ENCODE results near the gene CDC42BPB.

CDC42BPB gene

DNA sequence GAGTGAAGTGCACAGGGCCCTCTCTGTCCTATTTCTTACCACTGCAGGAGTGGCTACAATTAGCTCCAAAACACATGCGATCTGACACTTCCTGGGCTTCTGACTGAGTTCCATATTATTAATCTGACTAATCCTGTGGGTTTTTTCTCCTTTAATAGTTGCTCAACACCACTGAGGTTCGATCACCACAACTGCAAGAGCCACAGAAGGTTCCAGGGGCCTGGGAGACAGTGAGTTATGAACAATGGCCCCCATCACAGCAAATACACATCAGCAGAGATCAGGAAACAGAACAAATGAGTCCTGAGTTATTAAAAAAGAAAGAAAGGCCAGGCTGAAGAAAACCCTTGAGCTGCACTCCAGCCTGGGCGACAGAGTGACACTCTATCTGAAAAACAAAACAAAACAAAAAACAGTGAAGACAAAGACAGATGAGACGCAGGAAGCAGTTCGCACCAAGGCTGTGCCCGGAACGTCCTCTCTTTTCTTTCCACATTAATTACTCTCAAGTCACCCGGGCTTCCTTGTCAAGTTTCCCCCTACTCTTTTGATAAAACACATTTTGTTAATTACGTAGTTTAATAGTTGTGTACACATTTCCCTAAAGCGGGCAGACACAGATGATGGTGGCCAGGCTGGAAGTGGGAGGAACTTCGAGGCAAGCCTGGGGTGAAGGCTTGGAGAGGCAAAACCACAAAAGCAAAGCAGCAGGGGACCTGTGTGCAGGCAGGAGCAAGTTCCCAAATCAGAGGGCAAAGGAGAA is 42.7 kb downstream of the CDC42BPB start:
- no peak overlapping the region for H3K4me3 ChIP-seq (ENCODE audit: low read length)
- DNase-seq (ENCODE audit: low read depth), result peak; percentile 66
- TF ChIP-seq, protein P1, sequence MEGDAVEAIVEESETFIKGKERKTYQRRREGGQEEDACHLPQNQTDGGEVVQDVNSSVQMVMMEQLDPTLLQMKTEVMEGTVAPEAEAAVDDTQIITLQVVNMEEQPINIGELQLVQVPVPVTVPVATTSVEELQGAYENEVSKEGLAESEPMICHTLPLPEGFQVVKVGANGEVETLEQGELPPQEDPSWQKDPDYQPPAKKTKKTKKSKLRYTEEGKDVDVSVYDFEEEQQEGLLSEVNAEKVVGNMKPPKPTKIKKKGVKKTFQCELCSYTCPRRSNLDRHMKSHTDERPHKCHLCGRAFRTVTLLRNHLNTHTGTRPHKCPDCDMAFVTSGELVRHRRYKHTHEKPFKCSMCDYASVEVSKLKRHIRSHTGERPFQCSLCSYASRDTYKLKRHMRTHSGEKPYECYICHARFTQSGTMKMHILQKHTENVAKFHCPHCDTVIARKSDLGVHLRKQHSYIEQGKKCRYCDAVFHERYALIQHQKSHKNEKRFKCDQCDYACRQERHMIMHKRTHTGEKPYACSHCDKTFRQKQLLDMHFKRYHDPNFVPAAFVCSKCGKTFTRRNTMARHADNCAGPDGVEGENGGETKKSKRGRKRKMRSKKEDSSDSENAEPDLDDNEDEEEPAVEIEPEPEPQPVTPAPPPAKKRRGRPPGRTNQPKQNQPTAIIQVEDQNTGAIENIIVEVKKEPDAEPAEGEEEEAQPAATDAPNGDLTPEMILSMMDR (IDR thresholded peaks at IDR 0.05; ENCODE audit: insufficient read depth, low read depth, low read length, missing control alignments), result no peak

DNA sequence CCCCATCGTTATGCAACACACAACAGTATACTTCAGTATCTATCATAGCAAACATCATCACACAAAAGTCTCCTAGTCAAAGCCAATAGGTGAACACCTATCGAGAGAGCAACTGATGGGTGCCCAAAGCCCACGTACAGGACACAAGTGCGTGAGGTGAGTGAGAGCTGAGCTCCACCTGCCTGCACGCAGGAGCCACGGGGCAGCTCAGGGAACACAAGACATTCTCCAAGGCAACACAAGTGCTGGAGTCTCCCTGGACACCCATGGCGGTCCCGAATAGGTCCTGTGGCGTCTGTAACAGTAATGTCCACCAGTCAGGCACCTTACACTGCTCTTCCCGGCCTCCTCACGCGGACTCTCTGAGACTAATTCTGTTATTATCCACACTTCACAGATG is 44.3 kb downstream of the CDC42BPB start:
- DNase-seq (ENCODE audit: low read depth), result no peak
- TF ChIP-seq, protein P1 (IDR thresholded peaks at IDR 0.05; ENCODE audit: insufficient read depth, low read depth, low read length, missing control alignments), result no peak
- H3K4me3 ChIP-seq (ENCODE audit: low read length), result no peak overlapping the region

DNA sequence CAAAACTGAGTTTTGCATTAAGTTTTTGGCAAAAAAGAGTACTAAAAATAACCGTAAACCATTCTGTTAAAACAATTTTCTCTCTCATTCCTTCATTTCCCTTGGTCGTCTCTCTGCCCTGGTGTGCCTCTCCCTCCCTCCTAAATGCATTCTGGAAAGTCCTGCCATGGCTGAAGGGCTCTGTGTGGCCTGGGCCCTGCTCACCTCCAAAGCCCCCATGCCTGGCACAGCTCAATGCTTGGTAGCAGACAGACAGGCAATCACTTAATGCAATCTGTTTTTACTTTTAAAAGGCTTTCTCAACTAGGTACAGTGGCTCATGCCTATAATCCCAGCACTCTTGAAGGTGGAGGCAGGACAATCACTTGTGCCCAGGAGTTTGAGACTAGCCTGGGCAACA is 47.8 kb downstream of the CDC42BPB start:
- H3K4me3 ChIP-seq (ENCODE audit: low read length), result no peak overlapping the region

DNA sequence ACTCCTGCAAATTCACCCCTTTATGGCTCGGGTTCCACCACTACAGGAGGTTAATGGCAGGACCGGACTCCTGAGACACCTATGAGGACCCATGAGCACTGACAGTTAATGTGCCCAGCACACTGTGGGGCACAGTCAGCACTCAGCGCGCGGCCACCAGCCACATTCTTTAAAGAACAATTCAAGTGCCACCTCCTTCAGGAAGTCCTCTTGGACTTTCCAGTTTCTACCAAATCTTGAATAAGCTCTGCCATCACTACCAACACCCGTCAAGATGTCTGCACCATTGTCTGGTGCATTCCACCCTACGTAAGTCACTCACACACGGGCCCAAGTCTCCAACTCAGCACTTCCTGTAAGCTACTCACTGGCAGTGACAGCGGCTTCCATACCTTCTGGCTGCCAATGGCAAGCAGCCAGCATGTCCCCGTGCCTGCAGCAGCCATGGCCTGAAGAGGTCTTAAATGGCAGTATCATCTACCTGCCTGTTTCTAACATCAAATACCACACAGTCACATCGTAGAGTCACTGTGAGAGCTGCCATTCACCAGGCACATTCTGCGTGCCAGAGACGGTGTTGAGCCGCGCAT is 48.5 kb downstream of the CDC42BPB start:
- H3K4me3 ChIP-seq (ENCODE audit: low read length), result no peak overlapping the region
- TF ChIP-seq, protein P1 (IDR thresholded peaks at IDR 0.05; ENCODE audit: insufficient read depth, low read depth, low read length, missing control alignments), result no peak
- peak; percentile 66 for DNase-seq (ENCODE audit: low read depth)

More for the DNA sequence above, 47.8 kb downstream of the CDC42BPB start:
- TF ChIP-seq, protein P1 (IDR thresholded peaks at IDR 0.05; ENCODE audit: insufficient read depth, low read depth, low read length, missing control alignments), result no peak
- DNase-seq (ENCODE audit: low read depth), result no peak

- no peak overlapping the region for H3K4me3 ChIP-seq (ENCODE audit: low read length)
- DNase-seq (ENCODE audit: low read depth), result no peak
- TF ChIP-seq, protein P1 (IDR thresholded peaks at IDR 0.05; ENCODE audit: insufficient read depth, low read depth, low read length, missing control alignments), result no peak
Observed at GRCh38 chr14:103008126-103008525, 49.2 kb downstream of the CDC42BPB start.

GRCh38 chr14:103007555-103007954 is 49.8 kb downstream of the CDC42BPB start:
- no peak overlapping the region for H3K4me3 ChIP-seq (ENCODE audit: low read length)
- DNase-seq (ENCODE audit: low read depth), result no peak
- TF ChIP-seq, protein P1 (IDR thresholded peaks at IDR 0.05; ENCODE audit: insufficient read depth, low read depth, low read length, missing control alignments), result no peak
